ENCODE data around the gene PRADC1.

The PRADC1 gene

DNA sequence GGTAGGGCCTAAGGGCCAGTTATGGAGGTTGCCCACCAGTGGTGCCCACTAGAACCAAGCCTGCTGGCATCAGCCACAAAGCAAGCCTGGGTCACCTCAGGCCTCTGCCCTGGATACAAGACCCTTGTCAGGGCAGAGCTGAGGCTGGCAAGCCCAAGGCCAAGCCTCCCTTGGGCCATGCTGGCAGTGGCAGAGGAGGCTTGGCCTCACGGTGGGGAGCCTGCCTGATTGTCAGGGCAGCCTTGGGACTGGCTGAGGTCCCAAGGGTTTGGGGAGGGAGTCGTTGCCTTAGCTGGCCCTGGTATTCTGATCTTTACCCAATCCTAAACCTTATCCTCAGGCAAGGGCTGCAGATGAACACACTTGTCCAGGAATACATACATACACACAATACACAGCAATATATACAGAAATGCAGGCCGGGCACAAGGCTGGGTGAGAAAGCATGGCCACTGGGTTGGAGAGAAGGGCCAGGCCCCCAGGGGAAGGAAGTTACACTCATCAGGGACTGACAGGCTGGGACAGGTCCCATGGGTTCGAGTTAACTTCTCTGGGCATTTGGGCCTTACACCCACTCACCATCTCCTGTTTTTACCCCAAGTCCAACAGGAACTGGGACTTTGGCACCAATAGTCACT, 22.1 kb upstream of the PRADC1 start:
- TF ChIP-seq CTCF (IDR thresholded peaks at IDR 0.05; ENCODE audit: low read depth, low read length, missing control alignments) = no peak
- DNase-seq (ENCODE audit: low read depth) = no peak
- in situ Hi-C loops (cut with HindIII; ENCODE audit: low sequenced_read_pairs) = no loop called here
- no peak overlapping the region for H3K4me3 ChIP-seq (ENCODE audit: low read depth, low read length)

DNA sequence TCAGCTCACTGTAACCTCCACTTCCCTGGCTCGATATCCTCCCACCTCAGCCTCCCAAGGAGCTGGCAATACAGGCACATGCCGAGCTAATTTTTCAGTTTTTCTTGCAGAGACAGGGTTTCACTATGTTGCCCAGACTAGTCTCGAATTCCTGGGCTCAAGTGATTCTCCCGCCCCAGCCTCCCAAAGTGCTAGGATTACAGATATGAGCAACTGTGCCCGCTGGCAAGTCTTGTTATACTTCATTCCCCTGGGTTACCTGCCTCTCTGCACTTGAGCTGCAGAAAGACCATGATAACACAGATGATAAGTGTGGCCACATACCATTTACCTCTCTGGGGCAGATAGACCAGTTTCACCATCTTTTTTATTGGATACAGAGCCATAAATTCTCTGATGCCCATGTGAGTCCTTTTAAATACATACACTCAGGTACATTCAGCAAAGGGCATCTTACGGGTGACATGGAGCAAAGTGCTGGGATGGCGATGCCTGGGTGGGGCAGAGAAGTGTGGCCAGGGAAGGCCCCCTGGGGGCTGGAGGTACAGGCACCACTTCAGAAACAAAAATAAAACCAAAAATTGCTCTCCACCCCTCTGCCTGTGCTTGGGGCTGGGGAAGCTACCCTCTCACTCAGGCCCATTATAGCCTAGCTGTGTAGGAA, 21.4 kb upstream of the PRADC1 start:
- no peak for TF ChIP-seq CTCF (IDR thresholded peaks at IDR 0.05; ENCODE audit: low read depth, low read length, missing control alignments)
- no peak overlapping the region for H3K4me3 ChIP-seq (ENCODE audit: low read depth, low read length)
- no peak for DNase-seq (ENCODE audit: low read depth)
- in situ Hi-C loops (cut with HindIII; ENCODE audit: low sequenced_read_pairs) = no loop called here

GRCh38 chr2:73253901-73254300, 20.9 kb upstream of the PRADC1 start:
- no peak for TF ChIP-seq CTCF (IDR thresholded peaks at IDR 0.05; ENCODE audit: low read depth, low read length, missing control alignments)
- in situ Hi-C loops (cut with HindIII; ENCODE audit: low sequenced_read_pairs) = no loop called here
- no peak overlapping the region for H3K4me3 ChIP-seq (ENCODE audit: low read depth, low read length)
- no peak for DNase-seq (ENCODE audit: low read depth)

DNA sequence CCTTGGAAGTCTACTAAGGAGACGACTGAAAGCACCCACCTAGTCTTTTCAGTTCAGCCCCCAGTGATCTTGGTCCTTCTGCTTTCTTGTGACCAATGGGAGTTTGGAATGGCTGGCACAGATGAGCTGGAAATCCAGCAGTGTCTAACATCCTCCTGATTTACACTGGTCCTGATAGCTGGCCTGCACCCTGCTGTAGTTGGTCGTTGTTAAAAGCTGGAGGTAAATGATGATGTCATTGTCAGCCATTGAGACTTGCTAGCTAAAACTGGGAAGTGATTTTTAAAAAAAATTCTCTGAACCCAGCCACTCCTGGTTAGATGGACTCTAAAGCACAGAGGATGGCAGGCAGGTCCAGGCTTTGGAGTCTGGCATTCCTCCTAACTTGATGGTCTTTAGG, 20.4 kb upstream of the PRADC1 start:
- TF ChIP-seq CTCF (IDR thresholded peaks at IDR 0.05; ENCODE audit: low read depth, low read length, missing control alignments) = no peak
- no peak overlapping the region for H3K4me3 ChIP-seq (ENCODE audit: low read depth, low read length)
- no peak for DNase-seq (ENCODE audit: low read depth)
- in situ Hi-C loops (cut with HindIII; ENCODE audit: low sequenced_read_pairs) = no loop called here

GRCh38 chr2:73252238-73253027, 19.4 kb upstream of the PRADC1 start:
- in situ Hi-C loops (cut with HindIII; ENCODE audit: low sequenced_read_pairs) = no loop called here
- no peak overlapping the region for H3K4me3 ChIP-seq (ENCODE audit: low read depth, low read length)
- no peak for TF ChIP-seq CTCF (IDR thresholded peaks at IDR 0.05; ENCODE audit: low read depth, low read length, missing control alignments)
- DNase-seq (ENCODE audit: low read depth) = no peak

DNA sequence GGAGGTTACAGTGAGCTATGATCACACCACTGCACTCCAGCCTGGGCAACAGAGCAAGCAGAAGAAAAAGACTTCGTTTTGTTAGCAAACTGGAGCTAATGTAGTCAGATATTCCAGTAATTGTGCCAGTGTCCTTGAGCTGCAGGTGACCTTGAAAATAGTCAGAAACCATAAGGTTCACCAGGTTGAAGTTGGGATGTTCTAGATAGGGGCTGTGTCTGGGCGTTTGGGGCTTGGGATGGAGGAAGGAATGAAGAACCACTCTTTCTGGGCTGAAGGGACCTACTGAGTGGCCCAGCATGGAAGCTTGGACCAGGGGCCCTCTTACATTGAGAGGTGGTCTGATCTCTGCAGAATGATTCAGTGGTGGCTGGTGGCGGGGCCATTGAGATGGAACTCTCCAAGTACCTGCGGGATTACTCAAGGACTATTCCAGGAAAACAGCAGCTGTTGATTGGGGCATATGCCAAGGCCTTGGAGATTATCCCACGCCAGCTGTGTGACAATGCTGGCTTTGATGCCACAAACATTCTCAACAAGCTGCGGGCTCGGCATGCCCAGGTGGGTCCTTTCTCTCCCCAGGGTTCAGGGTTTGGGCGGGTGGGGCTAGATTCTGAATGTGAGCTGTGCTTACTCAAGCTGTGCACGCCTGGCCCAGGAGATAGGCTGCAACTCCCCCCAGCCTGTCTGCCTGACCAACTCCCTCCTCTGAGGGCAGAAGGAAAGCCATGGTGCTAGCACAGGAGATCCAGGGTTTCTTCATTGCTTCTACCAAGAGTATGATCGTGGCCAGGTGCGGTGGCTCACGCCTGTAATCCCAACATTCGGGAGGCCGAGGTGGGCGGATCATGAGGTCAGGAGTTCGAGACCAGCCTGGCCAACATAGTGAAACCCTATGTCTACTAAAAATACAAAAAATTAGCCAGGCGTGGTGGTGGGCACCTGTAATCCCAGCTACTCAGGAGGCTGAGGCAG, 18.1 kb upstream of the PRADC1 start:
- TF ChIP-seq CTCF (IDR thresholded peaks at IDR 0.05; ENCODE audit: low read depth, low read length, missing control alignments) = no peak
- no peak for DNase-seq (ENCODE audit: low read depth)

More for the DNA sequence above, 18.1 kb upstream of the PRADC1 start:
- no peak overlapping the region for H3K4me3 ChIP-seq (ENCODE audit: low read depth, low read length)
- in situ Hi-C loops (cut with HindIII; ENCODE audit: low sequenced_read_pairs) = no loop called here

Measured in astrocyte of the cerebellum (primary cell).